GM12878 (cell line): ENCODE measurements around the gene FCAR. TPM values are rescaled to one million over a fixed set of nuclear protein-coding genes. Genes with fewer than 3 reads are reported as not detected.

Source experiments
- ATAC-seq: fragments of 200-7000 bp; cut with Tn5 transposase; 3 replicates; pipeline ENCODE4 v1.9.1; 2020; ENCODE audit warnings: mild to moderate bottlenecking, moderate library complexity
- BruUV-seq: library from RNA; stranded (reverse); fragments of 400-500 nt; replicated peaks from 2 replicates; lab custom pipeline; 2021; lab: Mats Ljungman, UMichigan
- CTCF ChIA-PET: fragments of 300-600 bp; sonication (Branson Sonifier 250); formaldehyde crosslinking; extraction: SDS; loops from one replicate; lab custom pipeline; 2021; ENCODE audit warnings: inconsistent platforms; lab: Yijun Ruan, JAX
- POLR2A ChIA-PET: fragments of 350-600 bp; formaldehyde crosslinking; extraction: SDS; loops from one replicate; lab custom pipeline; 2021; ENCODE audit warnings: inconsistent platforms; lab: Charles Lee
- RAD21 ChIA-PET: fragments of 300-600 bp; sonication (Branson Sonifier 250); formaldehyde crosslinking; loops from one replicate; lab custom pipeline; 2023; ENCODE audit warnings: antibody characterized with exemption; ENCODE audit not compliant: unreplicated experiment; lab: Charles Lee
- SMC1A ChIA-PET: fragments of 300-600 bp; sonication (Branson Sonifier 250); formaldehyde crosslinking; loops from one replicate; lab custom pipeline; 2023; ENCODE audit not compliant: unreplicated experiment, uncharacterized antibody; lab: Charles Lee
- DNase-seq: peaks from one replicate; pipeline ENCODE4 v3.0.0-alpha.2; 2011; ENCODE audit warnings: low read depth, low spot score
- FAIRE-seq: peaks from 3 replicates; lab custom pipeline; 2011; peaks lifted over from hg19 to GRCh38; lab: Jason Lieb, UNC
- H2AFZ ChIP-seq: 2 replicates; pipeline ENCODE4 v1.6.0; 2011; ENCODE audit warnings: low read depth, low read length, control low read depth; ENCODE audit not compliant: control insufficient read depth
- H3K27ac ChIP-seq: 2 replicates; pipeline ENCODE4 v1.5.1; 2011; ENCODE audit warnings: control low read depth; ENCODE audit not compliant: control insufficient read depth, insufficient read depth
- H3K27me3 ChIP-seq, 2 experiments: replicated peaks in 1 of 2; 2 replicates each; pipeline versions ENCODE4 v1.6.0 to v1.6.1; 2011; ENCODE audit warnings: low read length in 1 of 2; ENCODE audit not compliant: control insufficient read depth in 2 of 2, insufficient read depth in 2 of 2
- H3K36me3 ChIP-seq, 2 experiments: 2 replicates each; pipeline ENCODE4 v1.5.1; 2011; ENCODE audit warnings: low read length in 1 of 2; ENCODE audit not compliant: control insufficient read depth in 2 of 2, insufficient read depth in 2 of 2
- H3K4me1 ChIP-seq: 2 replicates; pipeline ENCODE4 v1.6.1; 2011; ENCODE audit warnings: mild to moderate bottlenecking, low read length, moderate library complexity, mixed read lengths; ENCODE audit not compliant: control insufficient read depth, insufficient read depth
- H3K4me2 ChIP-seq: 2 replicates; pipeline ENCODE4 v1.6.0; 2011; ENCODE audit warnings: control low read depth; ENCODE audit not compliant: control insufficient read depth, insufficient read depth
- H3K4me3 ChIP-seq: fragments of 200-600 bp; sonication (generic); 2 replicates; pipeline ENCODE4 v1.5.1; 2016
- H3K79me2 ChIP-seq: 2 replicates; pipeline ENCODE4 v1.6.0; 2011; ENCODE audit warnings: low read length; ENCODE audit not compliant: control insufficient read depth, insufficient read depth
- H3K9ac ChIP-seq: 2 replicates; pipeline ENCODE4 v1.8.0; 2011; ENCODE audit warnings: low read length, control low read depth, mixed read lengths; ENCODE audit not compliant: control insufficient read depth, insufficient read depth
- H3K9me3 ChIP-seq: replicated peaks from 3 replicates; pipeline ENCODE4 v1.5.1; 2011; ENCODE audit warnings: mild to moderate bottlenecking, low read length; ENCODE audit not compliant: control insufficient read depth, insufficient read depth
- H4K20me1 ChIP-seq: 2 replicates; pipeline ENCODE4 v1.6.0; 2011; ENCODE audit not compliant: control insufficient read depth, insufficient read depth
- BCL11A ChIP-seq: IDR thresholded peaks from 2 replicates; pipeline ENCODE4 v1.6.1; 2011; ENCODE audit warnings: low read depth, low read length
- EED ChIP-seq: sonication (generic); IDR thresholded peaks from 2 replicates; pipeline ENCODE4 v1.6.1; 2016; ENCODE audit warnings: antibody characterized with exemption, low read depth
- GATAD2B ChIP-seq: fragments of 450-650 bp; conservative IDR thresholded peaks from 2 replicates; pipeline ENCODE4 v1.6.1; 2017; ENCODE audit warnings: low read depth, mild to moderate bottlenecking, moderate library complexity
- JUNB ChIP-seq: IDR thresholded peaks from 2 replicates; pipeline ENCODE4 v1.6.1; 2016; ENCODE audit warnings: antibody characterized with exemption, mild to moderate bottlenecking
- MXI1 ChIP-seq: fragments of 150-350 bp; IDR thresholded peaks from 2 replicates; pipeline ENCODE4 v1.6.1; 2011; ENCODE audit warnings: low read depth, mild to moderate bottlenecking, inconsistent platforms, low read length, improper control_type of control experiment
- NR2F1 ChIP-seq: fragments of 450-650 bp; conservative IDR thresholded peaks from 2 replicates; pipeline ENCODE4 v1.6.1; 2017; ENCODE audit warnings: mild to moderate bottlenecking
- SPI1 ChIP-seq: IDR thresholded peaks from 2 replicates; pipeline ENCODE4 v1.6.1; 2011; ENCODE audit warnings: low read depth, mild to moderate bottlenecking, low read length, moderate library complexity, borderline replicate concordance; ENCODE audit not compliant: insufficient read depth
- WGBS: methylation state at CpG from one replicate; pipeline ENCODE4 v1.1.6; 2016; ENCODE audit warnings: low lambda C conversion rate; ENCODE audit not compliant: insufficient replicate concordance, insufficient coverage; ENCODE audit errors: missing lambda C conversion rate; 5-methylcytosine and 5-hydroxymethylcytosine counted together
- in situ Hi-C: fragments of 300-500 bp; cut with MboI; formaldehyde crosslinking; loops from 9 replicates; pipeline ENCODE4 v1.14.3; 2018; ENCODE audit warnings: mixed read lengths
- intact Hi-C: fragments of 100-400 bp; cut with micrococcal nuclease; formaldehyde crosslinking; loops from one replicate; pipeline ENCODE4 v1.14.2; 2022; ENCODE audit not compliant: unreplicated experiment
- polyA plus RNA-seq, 11 experiments: library from polyadenylated mRNA; depleted of rRNA in 4 of 11; unstranded in 6 of 11; stranded (reverse) in 5 of 11; fragments of >200 nt; fragmentation: Nextera tagmentation in 4 of 11; fragmentation: Illumina TruSeq in 1 of 11; extraction: Ambion mirVana in 4 of 11; extraction: Trizol in 1 of 11; gene quantifications; 1 replicate in 1 of 11; 2 replicates in 10 of 11; pipeline versions ENCODE4 v1.2.1 to v1.2.3, GENCODE V29; 2011 to 2016; ENCODE audit warnings: inconsistent platforms in 2 of 11, missing spikeins in 2 of 11, low read depth in 1 of 11
- total RNA-seq, 4 experiments: library from RNA; depleted of rRNA in 3 of 4; stranded (reverse); fragments of >200 nt in 3 of 4; fragmentation: Illumina TruSeq in 1 of 4; extraction: Trizol in 1 of 4; gene quantifications; 2 replicates each; pipeline versions ENCODE4 v1.2.1 to v1.2.3, GENCODE V29; 2013 to 2021
- TF ChIP-seq, protein P1 (sequence below): IDR thresholded peaks from 2 replicates; pipeline ENCODE4 v1.6.1; 2012; ENCODE audit warnings: mild to moderate bottlenecking, low read depth, low read length

The FCAR gene
- total and polyA plus RNA-seq, 10 of the 15 experiments (the other 5 are each of a cell fraction or from before 2014, with no cell fraction given) = 0.49 TPM; not detected in 9

DNA sequence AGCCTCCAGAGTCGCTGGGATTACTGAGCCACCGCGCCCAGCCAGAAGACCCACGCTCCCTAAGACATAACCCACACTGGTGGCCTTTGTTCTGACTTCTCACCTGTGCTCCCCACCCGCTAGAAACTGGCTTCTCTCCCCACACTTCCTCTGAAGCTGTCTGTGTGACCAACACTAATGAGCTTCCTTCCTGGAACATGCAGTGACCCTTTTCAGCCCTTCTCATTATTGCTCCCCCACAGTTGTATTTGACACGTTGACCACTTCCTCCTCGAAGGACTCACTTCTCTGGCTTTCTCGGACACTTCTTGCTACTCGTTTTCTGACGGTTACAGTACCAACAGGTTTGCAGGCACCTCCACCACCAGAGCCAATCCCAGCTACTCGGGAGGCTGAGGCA, 42.8 kb downstream of the FCAR start:
- ChIA-PET RAD21 (interaction anchor here (0.6 kb wide), 1 partner anchor 431 kb away, joined by 3 read pairs; no protein-coding TSS in a partner anchor), SMC1A (no interaction called here), POLR2A (no interaction called here), CTCF (interaction anchor here (1.0 to 1.1 kb wide), 2 partner anchors 262 to 438 kb away, joined by 3 read pairs; no protein-coding TSS in a partner anchor)
- no peaks in the 10 kb centered on the region for H3K9me3 ChIP-seq
- H3K36me3 ChIP-seq = no peaks in the 10 kb centered on the region
- H4K20me1 ChIP-seq = no peaks in the 10 kb centered on the region
- ATAC-seq = peak; percentile 58
- H3K27ac ChIP-seq = no peak overlapping the region
- H2AFZ ChIP-seq = no peak overlapping the region
- WGBS = 7% methylated on average over 11 of the region's 11 CpGs
- no TSS peak for BruUV-seq
- DNase-seq = peak; percentile 51
- H3K9ac ChIP-seq = no peak overlapping the region
- no peaks in the 10 kb centered on the region for H3K79me2 ChIP-seq
- peak; percentile 61 for FAIRE-seq
- intact Hi-C loops = loop anchor here (5.0 to 10.0 kb wide), 2 partner anchors 255 to 442 kb away; partner anchors contain the start of genes CDC42EP5 and LILRB4
- no peak overlapping the region for H3K4me3 ChIP-seq
- in situ Hi-C loops = no loop called here
- no peaks in the 10 kb centered on the region for H3K27me3 ChIP-seq
- TF ChIP-seq BCL11A = peak; percentile 49; the same call in 1 of the 2 replicates
- no peak for TF ChIP-seq EED
- peak; percentile 43 for TF ChIP-seq NR2F1
- no peak for TF ChIP-seq GATAD2B
- no peak for TF ChIP-seq MXI1
- TF ChIP-seq JUNB = no peak
- peak; percentile 56; the same call in 1 of the 2 replicates for TF ChIP-seq SPI1
- TF ChIP-seq, protein P1, sequence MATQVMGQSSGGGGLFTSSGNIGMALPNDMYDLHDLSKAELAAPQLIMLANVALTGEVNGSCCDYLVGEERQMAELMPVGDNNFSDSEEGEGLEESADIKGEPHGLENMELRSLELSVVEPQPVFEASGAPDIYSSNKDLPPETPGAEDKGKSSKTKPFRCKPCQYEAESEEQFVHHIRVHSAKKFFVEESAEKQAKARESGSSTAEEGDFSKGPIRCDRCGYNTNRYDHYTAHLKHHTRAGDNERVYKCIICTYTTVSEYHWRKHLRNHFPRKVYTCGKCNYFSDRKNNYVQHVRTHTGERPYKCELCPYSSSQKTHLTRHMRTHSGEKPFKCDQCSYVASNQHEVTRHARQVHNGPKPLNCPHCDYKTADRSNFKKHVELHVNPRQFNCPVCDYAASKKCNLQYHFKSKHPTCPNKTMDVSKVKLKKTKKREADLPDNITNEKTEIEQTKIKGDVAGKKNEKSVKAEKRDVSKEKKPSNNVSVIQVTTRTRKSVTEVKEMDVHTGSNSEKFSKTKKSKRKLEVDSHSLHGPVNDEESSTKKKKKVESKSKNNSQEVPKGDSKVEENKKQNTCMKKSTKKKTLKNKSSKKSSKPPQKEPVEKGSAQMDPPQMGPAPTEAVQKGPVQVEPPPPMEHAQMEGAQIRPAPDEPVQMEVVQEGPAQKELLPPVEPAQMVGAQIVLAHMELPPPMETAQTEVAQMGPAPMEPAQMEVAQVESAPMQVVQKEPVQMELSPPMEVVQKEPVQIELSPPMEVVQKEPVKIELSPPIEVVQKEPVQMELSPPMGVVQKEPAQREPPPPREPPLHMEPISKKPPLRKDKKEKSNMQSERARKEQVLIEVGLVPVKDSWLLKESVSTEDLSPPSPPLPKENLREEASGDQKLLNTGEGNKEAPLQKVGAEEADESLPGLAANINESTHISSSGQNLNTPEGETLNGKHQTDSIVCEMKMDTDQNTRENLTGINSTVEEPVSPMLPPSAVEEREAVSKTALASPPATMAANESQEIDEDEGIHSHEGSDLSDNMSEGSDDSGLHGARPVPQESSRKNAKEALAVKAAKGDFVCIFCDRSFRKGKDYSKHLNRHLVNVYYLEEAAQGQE = no peak
- H3K4me2 ChIP-seq = peak overlapping the region; percentile 41; the same call in 1 of the 2 replicates
- H3K4me1 ChIP-seq = peaks cover 10% of the 10 kb centered on the region
